GM23338 (cell line): Measurements from ENCODE around the gene GNAI2. TPM values are rescaled to one million over a fixed set of nuclear protein-coding genes. Genes with fewer than 3 reads are reported as not detected.
A peak's percentile ranks its signal among the peaks of the same experiment; 100 is the strongest.

Experiments
- ATAC-seq: fragments of 200-7000 bp; cut with Tn5 transposase; 3 replicates; pipeline ENCODE4 v1.9.1; 2020
- DNase-seq: peaks from one replicate; pipeline ENCODE4 v3.0.0-alpha.2; 2015; ENCODE audit warnings: low spot score
- H2AFZ ChIP-seq: fragments of 200-600 bp; sonication (generic); 2 replicates; pipeline ENCODE4 v1.8.0; 2016; ENCODE audit warnings: antibody characterized with exemption, mild to moderate bottlenecking, moderate library complexity
- H3F3A ChIP-seq: fragments of 200-600 bp; sonication (generic); replicated peaks from 2 replicates; pipeline ENCODE4 v1.8.0; 2017; ENCODE audit warnings: antibody characterized with exemption, mixed run types, low read depth
- H3K27ac ChIP-seq: fragments of 200-600 bp; sonication (generic); 2 replicates; pipeline ENCODE4 v1.6.1; 2016; ENCODE audit warnings: low read depth
- H3K27me3 ChIP-seq: fragments of 200-600 bp; sonication (generic); 2 replicates; pipeline ENCODE4 v1.8.0; 2016; ENCODE audit warnings: mild to moderate bottlenecking, mixed run types, moderate library complexity; ENCODE audit not compliant: insufficient read depth
- H3K36me3 ChIP-seq: fragments of 200-600 bp; sonication (generic); 2 replicates; pipeline ENCODE4 v1.8.0; 2016; ENCODE audit warnings: mild to moderate bottlenecking; ENCODE audit not compliant: insufficient read depth
- H3K4me1 ChIP-seq: fragments of 200-600 bp; sonication (generic); 2 replicates; pipeline ENCODE4 v1.8.0; 2016; ENCODE audit warnings: mild to moderate bottlenecking, moderate library complexity; ENCODE audit not compliant: insufficient read depth
- H3K4me2 ChIP-seq: fragments of 200-600 bp; sonication (generic); 2 replicates; pipeline ENCODE4 v1.7.1; 2017; ENCODE audit warnings: mixed run types
- H3K4me3 ChIP-seq: fragments of 200-600 bp; sonication (generic); 2 replicates; pipeline ENCODE4 v1.6.1; 2016; ENCODE audit warnings: mixed run types
- H3K79me2 ChIP-seq: fragments of 200-600 bp; sonication (generic); replicated peaks from 2 replicates; pipeline ENCODE4 v1.8.0; 2017; ENCODE audit warnings: mild to moderate bottlenecking; ENCODE audit not compliant: insufficient read depth
- H3K9me2 ChIP-seq: fragments of 200-600 bp; sonication (generic); 2 replicates; pipeline ENCODE4 v1.8.0; 2017; ENCODE audit not compliant: insufficient read depth
- H4K20me1 ChIP-seq: fragments of 200-600 bp; sonication (generic); replicated peaks from 2 replicates; pipeline ENCODE4 v1.8.0; 2017; ENCODE audit warnings: mild to moderate bottlenecking; ENCODE audit not compliant: insufficient read depth
- H3K27ac Mint-ChIP-seq: 2 replicates; pipeline ENCODE4 v1.8.0; 2020; ENCODE audit warnings: inconsistent platforms, mild to moderate bottlenecking, moderate library complexity, mixed read lengths
- H3K27me3 Mint-ChIP-seq: 3 replicates; pipeline ENCODE4 v1.8.0; 2022; ENCODE audit warnings: low read depth, mild to moderate bottlenecking, moderate library complexity, mixed read lengths, inconsistent platforms; ENCODE audit not compliant: insufficient read depth, poor library complexity
- H3K36me3 Mint-ChIP-seq: 3 replicates; pipeline ENCODE4 v1.8.0; 2021; ENCODE audit warnings: low read depth, mild to moderate bottlenecking, inconsistent platforms, moderate library complexity, mixed read lengths
- H3K4me1 Mint-ChIP-seq: 3 replicates; pipeline ENCODE4 v1.8.0; 2020; ENCODE audit warnings: mild to moderate bottlenecking, inconsistent platforms, mixed read lengths
- H3K4me3 Mint-ChIP-seq: 3 replicates; pipeline ENCODE4 v1.8.0; 2021; ENCODE audit warnings: moderate library complexity, mild to moderate bottlenecking, inconsistent platforms, mixed read lengths
- H3K9me3 Mint-ChIP-seq: 3 replicates; pipeline ENCODE4 v1.8.0; 2020; ENCODE audit warnings: moderate library complexity, mild to moderate bottlenecking, inconsistent platforms, mixed read lengths
- CREB1 ChIP-seq: fragments of 250-450 bp; sonication (Bioruptor Pico); IDR thresholded peaks from 2 replicates; pipeline ENCODE4 v1.5.0; 2020; ENCODE audit warnings: low read depth, mild to moderate bottlenecking, moderate library complexity
- CTCF ChIP-seq, 2 experiments: fragments of 200-600 bp in 1 of 2; sonication (generic) in 1 of 2; conservative IDR thresholded peaks; 2 replicates each; pipeline versions ENCODE4 v1.5.1 to v1.6.1; 2016 to 2017; ENCODE audit warnings: antibody characterized with exemption in 2 of 2, low read depth in 2 of 2, mild to moderate bottlenecking in 2 of 2, moderate library complexity in 1 of 2
- ETS1 ChIP-seq: IDR thresholded peaks from 2 replicates; pipeline ENCODE4 v1.6.1; 2016; ENCODE audit warnings: antibody characterized with exemption
- EZH2 ChIP-seq: fragments of 200-600 bp; sonication (generic); IDR thresholded peaks from one replicate; pipeline ENCODE4 v1.8.0; 2017; ENCODE audit warnings: antibody characterized with exemption, mild to moderate bottlenecking, low read depth; ENCODE audit not compliant: unreplicated experiment
- EZH2phosphoT487 ChIP-seq: fragments of 200-600 bp; sonication (generic); IDR thresholded peaks from one replicate; pipeline ENCODE4 v1.8.1; 2018; ENCODE audit warnings: antibody characterized with exemption; ENCODE audit not compliant: unreplicated experiment
- JUNB ChIP-seq: IDR thresholded peaks from one replicate; pipeline ENCODE4 v1.6.1; 2016; ENCODE audit warnings: antibody characterized with exemption; ENCODE audit not compliant: unreplicated experiment
- POLR2AphosphoS5 ChIP-seq: IDR thresholded peaks from 2 replicates; pipeline ENCODE4 v1.6.1; 2016; ENCODE audit warnings: antibody characterized with exemption, low read depth
- REST ChIP-seq: IDR thresholded peaks from one replicate; pipeline ENCODE4 v1.6.1; 2018; ENCODE audit warnings: antibody characterized with exemption; ENCODE audit not compliant: unreplicated experiment
- STAT1 ChIP-seq: IDR thresholded peaks from one replicate; pipeline ENCODE4 v1.6.1; 2016; ENCODE audit warnings: antibody characterized with exemption; ENCODE audit not compliant: unreplicated experiment
- ZNF331 ChIP-seq: fragments of 250-450 bp; sonication (Bioruptor Pico); IDR thresholded peaks from 2 replicates; pipeline ENCODE4 v1.5.0; 2020; ENCODE audit warnings: low read depth, mild to moderate bottlenecking, moderate library complexity
- polyA plus RNA-seq: library from polyadenylated mRNA; unstranded; fragments of >200 nt; fragmentation: Nextera tagmentation; extraction: Ambion mirVana; gene quantifications from 2 replicates; pipeline ENCODE4 v1.2.1, GENCODE V29; 2016
- total RNA-seq: library from RNA; depleted of rRNA; stranded (reverse); fragments of >200 nt; shearing (Covaris generic); gene quantifications from 2 replicates; pipeline ENCODE4 v1.2.3, GENCODE V29; 2014

Gene GNAI2
- total and polyA plus RNA-seq, 2 experiments from 2014 or later, result 138 to 153 TPM

- no peak overlapping the region for H3K4me2 ChIP-seq
- no peak overlapping the region for H3K4me3 ChIP-seq
- H3K9me2 ChIP-seq, result no peaks in the 10 kb centered on the region
- no peaks in the 10 kb centered on the region for H4K20me1 ChIP-seq
- Mint-ChIP-seq H3K27ac (no peak overlapping the region), H3K9me3 (no peaks in the 10 kb centered on the region), H3K4me3 (no peak overlapping the region), H3K27me3 (peaks cover 31% of the 10 kb centered on the region), H3K4me1 (peaks cover 16% of the 10 kb centered on the region), H3K36me3 (no peaks in the 10 kb centered on the region; the same call in 2 of the 3 replicates)
- no peak overlapping the region for H3K27ac ChIP-seq
- peaks cover 16% of the 10 kb centered on the region for H3K4me1 ChIP-seq
- TF ChIP-seq STAT1, result no peak
- TF ChIP-seq ZNF331 (CRISPR knock-in tag), result no peak
- TF ChIP-seq ETS1, result no peak
- no peak for TF ChIP-seq EZH2
- no peak for TF ChIP-seq JUNB
- no peak for TF ChIP-seq POLR2AphosphoS5
- peak in 1 of 2 experiments; percentile 59; a peak in 3 of 4 replicates for TF ChIP-seq CTCF (conservative IDR thresholded peaks at IDR 0.05; ENCODE audit: low read depth in 2 of 2)
- no peak overlapping the region for H2AFZ ChIP-seq
- peak; percentile 59 for DNase-seq
- no peak for ATAC-seq
- H3K27me3 ChIP-seq, result peaks cover 4% of the 10 kb centered on the region
- 0 out of 2 replicates have a peak, but pooled peaks cover 6% of the 10 kb centered on the region for H3K79me2 ChIP-seq
- peaks cover 19% of the 10 kb centered on the region for H3F3A ChIP-seq
- H3K36me3 ChIP-seq, result no peaks in the 10 kb centered on the region
Observed at GRCh38 chr3:50224639-50225038, 11.4 kb upstream of the GNAI2 start.

GRCh38 chr3:50226888-50227389 lies 9.1 kb upstream of the GNAI2 start:
- no peak for DNase-seq
- Mint-ChIP-seq H3K36me3 (no peaks in the 10 kb centered on the region; the same call in 2 of the 3 replicates), H3K27me3 (peaks cover 34% of the 10 kb centered on the region), H3K4me3 (peak overlapping the region; percentile 77), H3K9me3 (no peaks in the 10 kb centered on the region), H3K4me1 (peaks cover 21% of the 10 kb centered on the region), H3K27ac (no peak overlapping the region; the same call in 1 of the 2 replicates)
- Histone ChIP-seq H3K9me2 (no peaks in the 10 kb centered on the region), H3K4me3 (peak overlapping the region; percentile 90), H3K4me2 (peak overlapping the region; percentile 81), H3K4me1 (peaks cover 16% of the 10 kb centered on the region), H3F3A (peaks cover 15% of the 10 kb centered on the region), H3K27ac (no peak overlapping the region), H3K27me3 (peaks cover 4% of the 10 kb centered on the region), H2AFZ (peak overlapping the region; percentile 100), H4K20me1 (no peaks in the 10 kb centered on the region), H3K36me3 (no peaks in the 10 kb centered on the region), H3K79me2 (0 out of 2 replicates have a peak, but pooled peaks cover 6% of the 10 kb centered on the region)
- peak; percentile 7 for ATAC-seq
- TF ChIP-seq EZH2 (no peak), CREB1 (CRISPR knock-in tag) (no peak), POLR2AphosphoS5 (no peak), EZH2phosphoT487 (no peak), ZNF331 (CRISPR knock-in tag) (no peak), REST (no peak)
